ENCODE data around the gene CDK16.

DNA sequence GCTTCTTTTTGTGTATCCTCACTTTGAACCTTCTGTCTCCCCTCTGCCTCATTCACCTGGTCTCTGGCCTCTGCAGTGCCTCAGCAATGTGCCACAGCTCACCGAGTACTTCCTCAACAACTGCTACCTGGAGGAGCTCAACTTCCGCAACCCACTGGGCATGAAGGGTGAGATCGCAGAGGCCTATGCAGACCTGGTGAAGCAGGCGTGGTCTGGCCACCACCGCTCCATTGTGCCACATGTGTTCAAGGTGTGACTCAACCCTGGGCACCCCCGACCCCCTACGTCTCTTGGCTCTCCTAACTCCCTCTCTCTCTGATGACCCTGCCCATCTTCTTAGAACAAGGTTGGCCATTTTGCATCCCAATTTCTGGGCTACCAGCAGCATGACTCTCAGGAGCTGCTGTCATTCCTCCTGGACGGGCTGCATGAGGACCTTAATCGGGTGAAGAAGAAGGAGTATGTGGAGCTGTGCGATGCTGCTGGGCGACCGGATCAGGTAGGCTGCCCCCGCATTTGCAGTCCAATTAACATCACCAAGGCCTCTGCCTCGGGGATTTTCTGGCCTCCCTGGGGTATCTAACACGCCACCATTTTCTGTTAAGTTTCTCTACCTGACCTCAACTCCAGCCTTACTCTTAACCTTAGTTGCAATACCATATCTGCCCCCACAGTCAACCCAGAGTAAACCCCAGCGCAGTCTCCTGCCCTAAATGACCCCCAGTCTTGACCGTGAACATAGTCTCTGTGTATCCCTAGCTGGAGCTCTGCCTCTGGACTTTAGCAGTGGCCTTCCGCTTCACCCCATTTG is 22.9 kb downstream of the CDK16 start:
- TF ChIP-seq, protein P1, sequence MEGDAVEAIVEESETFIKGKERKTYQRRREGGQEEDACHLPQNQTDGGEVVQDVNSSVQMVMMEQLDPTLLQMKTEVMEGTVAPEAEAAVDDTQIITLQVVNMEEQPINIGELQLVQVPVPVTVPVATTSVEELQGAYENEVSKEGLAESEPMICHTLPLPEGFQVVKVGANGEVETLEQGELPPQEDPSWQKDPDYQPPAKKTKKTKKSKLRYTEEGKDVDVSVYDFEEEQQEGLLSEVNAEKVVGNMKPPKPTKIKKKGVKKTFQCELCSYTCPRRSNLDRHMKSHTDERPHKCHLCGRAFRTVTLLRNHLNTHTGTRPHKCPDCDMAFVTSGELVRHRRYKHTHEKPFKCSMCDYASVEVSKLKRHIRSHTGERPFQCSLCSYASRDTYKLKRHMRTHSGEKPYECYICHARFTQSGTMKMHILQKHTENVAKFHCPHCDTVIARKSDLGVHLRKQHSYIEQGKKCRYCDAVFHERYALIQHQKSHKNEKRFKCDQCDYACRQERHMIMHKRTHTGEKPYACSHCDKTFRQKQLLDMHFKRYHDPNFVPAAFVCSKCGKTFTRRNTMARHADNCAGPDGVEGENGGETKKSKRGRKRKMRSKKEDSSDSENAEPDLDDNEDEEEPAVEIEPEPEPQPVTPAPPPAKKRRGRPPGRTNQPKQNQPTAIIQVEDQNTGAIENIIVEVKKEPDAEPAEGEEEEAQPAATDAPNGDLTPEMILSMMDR (IDR thresholded peaks at IDR 0.05) = no peak
- no peak for TF ChIP-seq EZH2 (IDR thresholded peaks at IDR 0.05; ENCODE audit: borderline replicate concordance, insufficient read depth, low read depth, low read length, poor library complexity, severe bottlenecking)

Measured in B cell (primary cell).